Activated naive CD4-positive, alpha-beta T cell treated with Interleukin-2 at 50 U/mL for 16 hours (primary cell): Measurements from ENCODE around the gene ADCY3.
"Not testable (repeated sequence)": the region's sequence is repeated elsewhere in the genome, so short reads cannot be mapped to it uniquely, and the experiment has no call there.

ENCODE experiments used
- DNase-seq: peaks from one replicate; pipeline ENCODE4 v3.0.0-alpha.2; 2020

The ADCY3 gene

GRCh38 chr2:24842081-24843050 is 77.7 kb downstream of the ADCY3 start:
- DNase-seq: no peak

- DNase-seq: no peak
Measured at GRCh38 chr2:24840962-24841945, 78.8 kb downstream of the ADCY3 start.

GRCh38 chr2:24840164-24840869 is 79.7 kb downstream of the ADCY3 start:
- no peak for DNase-seq

GRCh38 chr2:24839729-24840128 is 80.3 kb downstream of the ADCY3 start:
- no peak for DNase-seq

- DNase-seq: no peak
Measured at GRCh38 chr2:24838541-24838940, 81.5 kb downstream of the ADCY3 start.

- DNase-seq: no peak
Measured at GRCh38 chr2:24837996-24838513, 82.0 kb downstream of the ADCY3 start.

- no peak for DNase-seq
Measured at GRCh38 chr2:24836706-24837105, 83.3 kb downstream of the ADCY3 start.

GRCh38 chr2:24836206-24836605 is 83.8 kb downstream of the ADCY3 start:
- no peak for DNase-seq

- not testable (repeated sequence) for DNase-seq
Measured at GRCh38 chr2:24835411-24835810, 84.6 kb downstream of the ADCY3 start.

- DNase-seq: no peak
Measured at GRCh38 chr2:24834733-24835395, 85.2 kb downstream of the ADCY3 start.

GRCh38 chr2:24833821-24834732 is 86.0 kb downstream of the ADCY3 start:
- no peak for DNase-seq

- no peak for DNase-seq
Measured at GRCh38 chr2:24832931-24833701, 86.9 kb downstream of the ADCY3 start.

GRCh38 chr2:24832521-24832920 is 87.5 kb downstream of the ADCY3 start:
- DNase-seq: no peak

GRCh38 chr2:24832073-24832461 is 88.0 kb downstream of the ADCY3 start:
- no peak for DNase-seq

GRCh38 chr2:24831221-24832072 is 88.6 kb downstream of the ADCY3 start:
- no peak for DNase-seq

GRCh38 chr2:24830786-24831185 is 89.3 kb downstream of the ADCY3 start:
- no peak for DNase-seq

- no peak for DNase-seq
Measured at GRCh38 chr2:24830351-24830750, 89.7 kb downstream of the ADCY3 start.

- no peak for DNase-seq
Measured at GRCh38 chr2:24828238-24828996, 91.6 kb downstream of the ADCY3 start.
